NCI-H2196 (cell line): ENCODE results near the gene NFATC3.

ENCODE experiments used
- DNase-seq: peaks from one replicate; lab custom pipeline; 2025; ENCODE audit not compliant: unreplicated experiment; lab: John Stamatoyannopoulos, UW

The NFATC3 gene

GRCh38 chr16:68229431-68230175, 144.4 kb downstream of the NFATC3 start:
- DNase-seq = peak; percentile 32

GRCh38 chr16:68230176-68230571, 145.0 kb downstream of the NFATC3 start:
- no peak for DNase-seq

GRCh38 chr16:68230956-68231355, 145.8 kb downstream of the NFATC3 start:
- DNase-seq = no peak

GRCh38 chr16:68231384-68232136, 146.4 kb downstream of the NFATC3 start:
- DNase-seq = no peak

- DNase-seq = no peak
Measured at GRCh38 chr16:68232335-68232734, 147.2 kb downstream of the NFATC3 start.

GRCh38 chr16:68233085-68233834, 148.1 kb downstream of the NFATC3 start:
- DNase-seq = no peak

GRCh38 chr16:68233835-68234187, 148.6 kb downstream of the NFATC3 start:
- no peak for DNase-seq

- DNase-seq = peak; percentile 85
Measured at GRCh38 chr16:68234188-68235107, 149.3 kb downstream of the NFATC3 start.

GRCh38 chr16:68235108-68235886, 150.1 kb downstream of the NFATC3 start:
- no peak for DNase-seq

GRCh38 chr16:68235887-68236136, 150.6 kb downstream of the NFATC3 start, which contains the start of gene ESRP2:
ESRP2 (minus strand) TSS chr16:68236127; CDS start chr16:68236045, 82 bp downstream.
- DNase-seq = no peak

GRCh38 chr16:68236137-68236825, 151.1 kb downstream of the NFATC3 start:
- peak; percentile 69 for DNase-seq

- DNase-seq = no peak
Measured at GRCh38 chr16:68236826-68237242, 151.7 kb downstream of the NFATC3 start.

GRCh38 chr16:68237243-68238028, 152.3 kb downstream of the NFATC3 start:
- DNase-seq = peak; percentile 88

GRCh38 chr16:68238029-68238345, 152.8 kb downstream of the NFATC3 start:
- DNase-seq = no peak

GRCh38 chr16:68242085-68242484, 156.9 kb downstream of the NFATC3 start:
- no peak for DNase-seq

GRCh38 chr16:68242926-68243858, 158.0 kb downstream of the NFATC3 start:
- DNase-seq = no peak

GRCh38 chr16:68244481-68244902, 159.3 kb downstream of the NFATC3 start:
- DNase-seq = no peak
